Left lung (tissue), 10 donors: ENCODE data around the gene U2AF1L4. TPM values are rescaled to one million over a fixed set of nuclear protein-coding genes. Genes with fewer than 3 reads are reported as not detected.

ENCODE experiments used
- ATAC-seq: fragments of 200-7000 bp; cut with Tn5 transposase; one replicate; pipeline ENCODE4 v1.9.1; 2020; ENCODE audit warnings: moderate library complexity
- DNase-seq, 4 donors: peaks; one replicate each; pipeline ENCODE4 v3.0.0-alpha.2; 2013 to 2020
- H3K27ac ChIP-seq, 2 donors: fragments of 200-600 bp; sonication (generic) in 1 of 2; one replicate each; pipeline versions ENCODE4 v1.5.0 to v1.8.0; 2020 to 2021
- H3K27me3 ChIP-seq, 2 donors: fragments of 200-600 bp; sonication (generic) in 1 of 2; one replicate each; pipeline versions ENCODE4 v1.5.0 to v1.8.0; 2020 to 2021
- H3K36me3 ChIP-seq, 2 donors: fragments of 200-600 bp; sonication (generic) in 1 of 2; one replicate each; pipeline versions ENCODE4 v1.5.0 to v1.8.0; 2020 to 2021
- H3K4me1 ChIP-seq, 2 donors: fragments of 200-600 bp; one replicate each; pipeline ENCODE4 v1.8.0; 2021
- H3K4me3 ChIP-seq, 2 donors: fragments of 200-600 bp; sonication (generic) in 1 of 2; one replicate each; pipeline versions ENCODE4 v1.5.0 to v1.8.0; 2020 to 2021; ENCODE audit warnings: mild to moderate bottlenecking in 1 of 2
- H3K9me3 ChIP-seq, 2 donors: fragments of 200-600 bp; sonication (generic) in 1 of 2; one replicate each; pipeline versions ENCODE4 v1.5.0 to v1.8.0; 2020 to 2021
- CTCF ChIP-seq, 2 donors: fragments of 200-600 bp; sonication (generic) in 1 of 2; IDR thresholded peaks; one replicate each; pipeline versions ENCODE4 v1.5.0 to v1.8.0; 2021; ENCODE audit warnings: antibody characterized with exemption in 2 of 2
- intact Hi-C, 2 donors: fragments of 100-400 bp; cut with DNase I; formaldehyde crosslinking; loops; one replicate each; pipeline versions ENCODE4 v1.11.2 to v1.14.2; 2022
- polyA plus RNA-seq, 6 donors: library from polyadenylated mRNA; unstranded; fragments of 120-200 nt; gene quantifications; one replicate each; pipeline ENCODE4 v1.2.1, GENCODE V29; 2013; ENCODE audit not compliant: insufficient read length in 6 of 6
- total RNA-seq, 2 donors: library from RNA; stranded (reverse); fragmentation: NEBNext Ultra II Directional; extraction: Animal tissue kit (Norgen Biotek cat#: 25700); gene quantifications; one replicate each; pipeline ENCODE4 v1.2.1, GENCODE V29; 2021
- donor health status: DM: no; HTN: yes; CAD: no.
- donor health status: DM: no; HTN: no; CAD: no.

The U2AF1L4 gene
- total and polyA plus RNA-seq, 8 donors: 15.2 to 20.5 (median 16.5) TPM

GRCh38 chr19:35764432-35765315 is 19.5 kb upstream of the U2AF1L4 start:
- peaks cover 0 to 59% of the 10 kb centered on the region in 2 donors for H3K36me3 ChIP-seq

GRCh38 chr19:35760711-35761349 is 15.6 kb upstream of the U2AF1L4 start:
- Histone ChIP-seq H3K27me3 (peaks cover 0 to 12% of the 10 kb centered on the region in 2 donors), H3K9me3 (no peaks in the 10 kb centered on the region), H3K36me3 (peaks cover 0 to 39% of the 10 kb centered on the region in 2 donors), H3K4me3 (no peak overlapping the region), H3K4me1 (peaks cover 13 to 33% of the 10 kb centered on the region in 2 donors), H3K27ac (no peak overlapping the region)
- DNase-seq: no peak
- intact Hi-C loops: no loop called here
- ATAC-seq: no peak
- TF ChIP-seq CTCF (IDR thresholded peaks at IDR 0.05): no peak

More at GRCh38 chr19:35764432-35765315, 19.5 kb upstream of the U2AF1L4 start:
- no peak overlapping the region for H3K4me3 ChIP-seq
- DNase-seq (no peak), ATAC-seq (no peak)
- no peaks in the 10 kb centered on the region for H3K27me3 ChIP-seq
- H3K27ac ChIP-seq: no peak overlapping the region
- H3K9me3 ChIP-seq: no peaks in the 10 kb centered on the region
- TF ChIP-seq CTCF (IDR thresholded peaks at IDR 0.05): no peak
- intact Hi-C loops: no loop called here
- H3K4me1 ChIP-seq: peaks cover 0 to 3% of the 10 kb centered on the region in 2 donors

GRCh38 chr19:35759697-35760096 is 14.5 kb upstream of the U2AF1L4 start:
- intact Hi-C loops: no loop called here
- Histone ChIP-seq H3K27ac (no peak overlapping the region), H3K36me3 (peaks cover 0 to 35% of the 10 kb centered on the region in 2 donors), H3K4me1 (peaks cover 13 to 41% of the 10 kb centered on the region in 2 donors), H3K9me3 (no peaks in the 10 kb centered on the region), H3K4me3 (no peak overlapping the region), H3K27me3 (peaks cover 0 to 21% of the 10 kb centered on the region in 2 donors)
- no peak for TF ChIP-seq CTCF (IDR thresholded peaks at IDR 0.05)
- no peak for ATAC-seq
- DNase-seq: no peak

- Histone ChIP-seq H3K27me3 (peaks cover 0 to 21% of the 10 kb centered on the region in 2 donors), H3K9me3 (no peaks in the 10 kb centered on the region), H3K27ac (peak within 1 kb of the TSS; percentile 94 to 95), H3K36me3 (peaks cover 0 to 38% of the 10 kb centered on the region in 2 donors), H3K4me1 (peaks cover 13 to 41% of the 10 kb centered on the region in 2 donors), H3K4me3 (peak within 1 kb of the TSS; percentile 92 to 96)
- peak; percentile 94 for ATAC-seq
- intact Hi-C loops: no loop called here
- peak; percentile 96 to 99 (median 99) for DNase-seq
- no peak for TF ChIP-seq CTCF (IDR thresholded peaks at IDR 0.05)
Measured at GRCh38 chr19:35757749-35758608, 12.8 kb upstream of the U2AF1L4 start, which contains the start of gene PROSER3. TSS of gene PROSER3 (plus strand) at chr19:35758176. CDS start at chr19:35758216, 40 bp downstream.
